Mesothelial cell of epicardium (in vitro differentiated cells): ENCODE measurements around the gene GRM3. TPM values are rescaled to one million over a fixed set of nuclear protein-coding genes. Genes with fewer than 3 reads are reported as not detected.

Source experiments
- DNase-seq, 2 experiments: peaks; one replicate each; pipeline ENCODE4 v3.0.0; 2021; ENCODE audit warnings: low spot score in 2 of 2; ENCODE audit not compliant: unreplicated experiment in 2 of 2
- H3K27ac Mint-ChIP-seq: 2 replicates; pipeline ENCODE4 v1.8.0; 2021; ENCODE audit warnings: mixed read lengths
- H3K27me3 Mint-ChIP-seq: 2 replicates; pipeline ENCODE4 v1.8.0; 2021; ENCODE audit warnings: low read depth, mixed read lengths
- H3K36me3 Mint-ChIP-seq: 2 replicates; pipeline ENCODE4 v1.8.0; 2021; ENCODE audit warnings: mixed read lengths
- H3K4me1 Mint-ChIP-seq: 2 replicates; pipeline ENCODE4 v1.8.0; 2021; ENCODE audit warnings: mixed read lengths
- H3K4me3 Mint-ChIP-seq: 2 replicates; pipeline ENCODE4 v1.8.0; 2021; ENCODE audit warnings: mild to moderate bottlenecking, moderate library complexity, mixed read lengths
- H3K9me3 Mint-ChIP-seq: 2 replicates; pipeline ENCODE4 v1.8.0; 2021; ENCODE audit warnings: mixed read lengths
- CTCF ChIP-seq: fragments of 200-600 bp; sonication (generic); IDR thresholded peaks from one replicate; pipeline ENCODE4 v1.5.0; 2021; ENCODE audit warnings: antibody characterized with exemption; ENCODE audit not compliant: unreplicated experiment
- total RNA-seq: library from RNA; stranded (reverse); gene quantifications from 3 replicates; pipeline ENCODE4 v1.2.1, GENCODE V29; 2021

Gene GRM3
- total RNA-seq, 1 donor from 2014 or later, result not detected

- Mint-ChIP-seq H3K4me1 (peaks cover 7% of the 10 kb centered on the region), H3K4me3 (no peak overlapping the region), H3K27me3 (peaks cover 7% of the 10 kb centered on the region), H3K27ac (no peak overlapping the region), H3K9me3 (no peaks in the 10 kb centered on the region), H3K36me3 (no peaks in the 10 kb centered on the region)
- TF ChIP-seq CTCF, result no peak
- DNase-seq, result no peak
Observed at GRCh38 chr7:86776136-86776535, 132.4 kb downstream of the GRM3 start.

GRCh38 chr7:86778271-86778670 lies 134.6 kb downstream of the GRM3 start:
- Mint-ChIP-seq H3K4me3 (no peak overlapping the region), H3K36me3 (no peaks in the 10 kb centered on the region), H3K27me3 (peaks cover 15% of the 10 kb centered on the region), H3K4me1 (peaks cover 7% of the 10 kb centered on the region), H3K9me3 (no peaks in the 10 kb centered on the region), H3K27ac (no peak overlapping the region)
- DNase-seq, result no peak
- no peak for TF ChIP-seq CTCF

- TF ChIP-seq CTCF, result no peak
- no peaks in the 10 kb centered on the region for H3K9me3 Mint-ChIP-seq
- no peak overlapping the region for H3K4me3 Mint-ChIP-seq
- no peaks in the 10 kb centered on the region for H3K36me3 Mint-ChIP-seq
- H3K4me1 Mint-ChIP-seq, result no peaks in the 10 kb centered on the region
- no peak overlapping the region for H3K27ac Mint-ChIP-seq
- DNase-seq, result no peak
- H3K27me3 Mint-ChIP-seq, result peaks cover 15% of the 10 kb centered on the region
Observed at GRCh38 chr7:86784765-86785164, 141.1 kb downstream of the GRM3 start.

- Mint-ChIP-seq H3K4me3 (no peak overlapping the region), H3K4me1 (no peaks in the 10 kb centered on the region), H3K36me3 (no peaks in the 10 kb centered on the region), H3K9me3 (no peaks in the 10 kb centered on the region), H3K27me3 (peaks cover 22% of the 10 kb centered on the region), H3K27ac (no peak overlapping the region)
- DNase-seq, result no peak
- no peak for TF ChIP-seq CTCF
Observed at GRCh38 chr7:86785641-86786040, 141.9 kb downstream of the GRM3 start.

GRCh38 chr7:86786376-86786775 lies 142.7 kb downstream of the GRM3 start:
- Mint-ChIP-seq H3K27ac (no peak overlapping the region), H3K36me3 (no peaks in the 10 kb centered on the region), H3K4me1 (no peaks in the 10 kb centered on the region), H3K27me3 (peaks cover 17% of the 10 kb centered on the region), H3K9me3 (no peaks in the 10 kb centered on the region), H3K4me3 (no peak overlapping the region)
- no peak for DNase-seq
- no peak for TF ChIP-seq CTCF

- H3K27me3 Mint-ChIP-seq, result peaks cover 6% of the 10 kb centered on the region
- no peak overlapping the region for H3K4me3 Mint-ChIP-seq
- no peaks in the 10 kb centered on the region for H3K4me1 Mint-ChIP-seq
- TF ChIP-seq CTCF, result no peak
- no peak overlapping the region for H3K27ac Mint-ChIP-seq
- no peaks in the 10 kb centered on the region for H3K9me3 Mint-ChIP-seq
- H3K36me3 Mint-ChIP-seq, result no peaks in the 10 kb centered on the region
- no peak for DNase-seq
Observed at GRCh38 chr7:86788948-86789347, 145.2 kb downstream of the GRM3 start.
